GM20000 (cell line): ENCODE data around the gene PGM2L1.

Experiments used
- DNase-seq: peaks from one replicate; pipeline ENCODE4 v3.0.0; 2012; ENCODE audit warnings: low spot score
- CTCF ChIP-seq: IDR thresholded peaks from 2 replicates; pipeline ENCODE4 v1.5.1; 2012; ENCODE audit warnings: mild to moderate bottlenecking, control low read depth; ENCODE audit errors: extremely low read depth, missing control alignments

PGM2L1 gene

GRCh38 chr11:74297484-74297883 lies 100.7 kb downstream of the PGM2L1 start:
- DNase-seq = no peak
- no peak for TF ChIP-seq CTCF

GRCh38 chr11:74288911-74289310 lies 109.3 kb downstream of the PGM2L1 start:
- TF ChIP-seq CTCF = no peak
- no peak for DNase-seq

- no peak for TF ChIP-seq CTCF
- no peak for DNase-seq
Measured at GRCh38 chr11:74288161-74288560, 110.1 kb downstream of the PGM2L1 start.

- no peak for TF ChIP-seq CTCF
- no peak for DNase-seq
Measured at GRCh38 chr11:74284466-74284865, 113.8 kb downstream of the PGM2L1 start.

- no peak for TF ChIP-seq CTCF
- DNase-seq = no peak
Measured at GRCh38 chr11:74283580-74284180, 114.6 kb downstream of the PGM2L1 start.

- no peak for DNase-seq
Measured at GRCh38 chr11:74282914-74283371, 115.3 kb downstream of the PGM2L1 start.

GRCh38 chr11:74282421-74282820 lies 115.8 kb downstream of the PGM2L1 start:
- no peak for TF ChIP-seq CTCF
- DNase-seq = no peak

More at GRCh38 chr11:74282914-74283371, 115.3 kb downstream of the PGM2L1 start:
- no peak for TF ChIP-seq CTCF
